Sigmoid colon (tissue), 4 donors: Measurements from ENCODE around the gene SUPT6H.

Experiments
- POLR2A ChIP-seq, 2 donors: fragments of 450-650 bp; IDR thresholded peaks; one replicate each; pipeline ENCODE4 v1.6.1; 2016; ENCODE audit warnings: antibody characterized with exemption in 2 of 2, mild to moderate bottlenecking in 2 of 2, moderate library complexity in 2 of 2
- POLR2AphosphoS5 ChIP-seq, 4 donors: sonication (generic); formaldehyde crosslinking; IDR thresholded peaks; one replicate each; pipeline ENCODE4 v1.6.1; 2017; ENCODE audit warnings: antibody characterized with exemption in 4 of 4
- TF ChIP-seq, protein P1 (sequence below), 4 experiments: fragments of 450-650 bp in 3 of 4; fragments of 200-600 bp in 1 of 4; IDR thresholded peaks; one replicate each; pipeline ENCODE4 v1.5.1; 2016 to 2019; ENCODE audit warnings: antibody characterized with exemption in 4 of 4, mild to moderate bottlenecking in 3 of 4, moderate library complexity in 2 of 4

- TF ChIP-seq, protein P1, sequence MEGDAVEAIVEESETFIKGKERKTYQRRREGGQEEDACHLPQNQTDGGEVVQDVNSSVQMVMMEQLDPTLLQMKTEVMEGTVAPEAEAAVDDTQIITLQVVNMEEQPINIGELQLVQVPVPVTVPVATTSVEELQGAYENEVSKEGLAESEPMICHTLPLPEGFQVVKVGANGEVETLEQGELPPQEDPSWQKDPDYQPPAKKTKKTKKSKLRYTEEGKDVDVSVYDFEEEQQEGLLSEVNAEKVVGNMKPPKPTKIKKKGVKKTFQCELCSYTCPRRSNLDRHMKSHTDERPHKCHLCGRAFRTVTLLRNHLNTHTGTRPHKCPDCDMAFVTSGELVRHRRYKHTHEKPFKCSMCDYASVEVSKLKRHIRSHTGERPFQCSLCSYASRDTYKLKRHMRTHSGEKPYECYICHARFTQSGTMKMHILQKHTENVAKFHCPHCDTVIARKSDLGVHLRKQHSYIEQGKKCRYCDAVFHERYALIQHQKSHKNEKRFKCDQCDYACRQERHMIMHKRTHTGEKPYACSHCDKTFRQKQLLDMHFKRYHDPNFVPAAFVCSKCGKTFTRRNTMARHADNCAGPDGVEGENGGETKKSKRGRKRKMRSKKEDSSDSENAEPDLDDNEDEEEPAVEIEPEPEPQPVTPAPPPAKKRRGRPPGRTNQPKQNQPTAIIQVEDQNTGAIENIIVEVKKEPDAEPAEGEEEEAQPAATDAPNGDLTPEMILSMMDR (IDR thresholded peaks at IDR 0.05): no peak
- TF ChIP-seq POLR2A (IDR thresholded peaks at IDR 0.05) (no peak), POLR2AphosphoS5 (IDR thresholded peaks at IDR 0.05) (no peak)
Measured at GRCh38 chr17:28735242-28735722, 73.3 kb downstream of the SUPT6H start.
